Measurements from ENCODE around the gene SC5D.

DNA sequence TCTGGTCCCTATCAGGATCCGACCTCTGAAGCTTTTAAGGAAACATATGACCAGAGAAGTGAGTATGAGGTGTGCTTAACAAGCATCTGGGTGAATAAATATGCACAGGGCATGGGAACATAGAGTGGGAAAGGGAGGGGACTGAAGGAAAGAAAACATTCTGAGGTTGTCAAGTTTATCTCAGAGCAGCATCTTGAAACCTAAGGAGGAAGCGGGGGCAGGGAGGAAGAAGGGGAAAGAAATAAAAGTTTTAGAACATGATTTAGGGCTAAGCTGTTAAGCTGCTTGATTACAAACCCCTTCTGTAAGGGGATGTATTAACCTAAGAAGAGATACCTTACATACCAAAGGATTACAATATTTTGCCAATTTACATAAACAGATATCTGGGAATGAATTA is 24.0 kb upstream of the SC5D start:
- no peak for TF ChIP-seq POLR2A (IDR thresholded peaks at IDR 0.05; ENCODE audit: extremely low read depth, insufficient read length)
- TF ChIP-seq, protein P1, sequence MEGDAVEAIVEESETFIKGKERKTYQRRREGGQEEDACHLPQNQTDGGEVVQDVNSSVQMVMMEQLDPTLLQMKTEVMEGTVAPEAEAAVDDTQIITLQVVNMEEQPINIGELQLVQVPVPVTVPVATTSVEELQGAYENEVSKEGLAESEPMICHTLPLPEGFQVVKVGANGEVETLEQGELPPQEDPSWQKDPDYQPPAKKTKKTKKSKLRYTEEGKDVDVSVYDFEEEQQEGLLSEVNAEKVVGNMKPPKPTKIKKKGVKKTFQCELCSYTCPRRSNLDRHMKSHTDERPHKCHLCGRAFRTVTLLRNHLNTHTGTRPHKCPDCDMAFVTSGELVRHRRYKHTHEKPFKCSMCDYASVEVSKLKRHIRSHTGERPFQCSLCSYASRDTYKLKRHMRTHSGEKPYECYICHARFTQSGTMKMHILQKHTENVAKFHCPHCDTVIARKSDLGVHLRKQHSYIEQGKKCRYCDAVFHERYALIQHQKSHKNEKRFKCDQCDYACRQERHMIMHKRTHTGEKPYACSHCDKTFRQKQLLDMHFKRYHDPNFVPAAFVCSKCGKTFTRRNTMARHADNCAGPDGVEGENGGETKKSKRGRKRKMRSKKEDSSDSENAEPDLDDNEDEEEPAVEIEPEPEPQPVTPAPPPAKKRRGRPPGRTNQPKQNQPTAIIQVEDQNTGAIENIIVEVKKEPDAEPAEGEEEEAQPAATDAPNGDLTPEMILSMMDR (IDR thresholded peaks at IDR 0.05; ENCODE audit: low read depth, low read length) = no peak
- TF ChIP-seq MYC (IDR thresholded peaks at IDR 0.05; ENCODE audit: low read depth, low read length) = no peak
